Common myeloid progenitor, CD34-positive (primary cell): ENCODE results near the gene NKG7.
"Not testable (repeated sequence)": the region's sequence is repeated elsewhere in the genome, so short reads cannot be mapped to it uniquely, and the experiment has no call there.

Experiments
- CTCF ChIA-PET: fragments of 350-600 bp; sonication (Branson Sonifier 250); formaldehyde crosslinking; loops from one replicate; lab custom pipeline; 2021; ENCODE audit warnings: antibody characterized with exemption; lab: Charles Lee
- POLR2A ChIA-PET: fragments of 350-600 bp; sonication (Branson Sonifier 250); formaldehyde crosslinking; loops from one replicate; lab custom pipeline; 2021; ENCODE audit warnings: antibody characterized with exemption; lab: Charles Lee
- DNase-seq, 3 donors: peaks; one replicate each; pipeline versions ENCODE4 v3.0.0 to v3.0.0-alpha.2; 2013
- H3K27ac ChIP-seq, 2 experiments: 1 replicate in 1 of 2; 2 replicates in 1 of 2; pipeline ENCODE4 v1.7.0; 2013; ENCODE audit warnings: inconsistent platforms in 2 of 2, low read length in 2 of 2, mild to moderate bottlenecking in 2 of 2, low read depth in 1 of 2, moderate library complexity in 1 of 2; ENCODE audit not compliant: severe bottlenecking in 2 of 2, insufficient read depth in 1 of 2, poor library complexity in 1 of 2
- H3K27me3 ChIP-seq, 5 experiments: replicated peaks in 2 of 5; 1 replicate in 3 of 5; 2 replicates in 2 of 5; pipeline versions ENCODE4 v1.6.1 to v1.7.0; 2013; ENCODE audit warnings: low read length in 4 of 5, mild to moderate bottlenecking in 2 of 5, moderate library complexity in 2 of 5, inconsistent platforms in 1 of 5; ENCODE audit not compliant: insufficient read depth in 5 of 5, control insufficient read depth in 4 of 5
- H3K36me3 ChIP-seq, 4 experiments: 1 replicate in 2 of 4; 2 replicates in 2 of 4; pipeline versions ENCODE4 v1.6.1 to v1.7.0; 2013; ENCODE audit warnings: low read length in 3 of 4, control low read depth in 1 of 4, mild to moderate bottlenecking in 1 of 4; ENCODE audit not compliant: control insufficient read depth in 4 of 4, insufficient read depth in 4 of 4
- H3K4me1 ChIP-seq, 4 experiments: 1 replicate in 3 of 4; 2 replicates in 1 of 4; pipeline versions ENCODE4 v1.6.1 to v1.7.1; 2013; ENCODE audit warnings: low read length in 3 of 4, mild to moderate bottlenecking in 3 of 4, control low read depth in 1 of 4, inconsistent platforms in 1 of 4, moderate library complexity in 1 of 4; ENCODE audit not compliant: control insufficient read depth in 4 of 4, insufficient read depth in 4 of 4; ENCODE audit errors: control extremely low read depth in 1 of 4
- H3K4me3 ChIP-seq, 7 experiments: 1 replicate in 4 of 7; 2 replicates in 3 of 7; pipeline versions ENCODE4 v1.5.1 to v1.7.0; 2013; ENCODE audit warnings: mild to moderate bottlenecking in 7 of 7, low read length in 6 of 7, moderate library complexity in 6 of 7, inconsistent platforms in 2 of 7, low read depth in 2 of 7, control low read depth in 1 of 7; ENCODE audit not compliant: insufficient read depth in 4 of 7, control insufficient read depth in 1 of 7; ENCODE audit errors: extremely low read depth in 1 of 7
- H3K9me3 ChIP-seq, 5 experiments: 1 replicate in 4 of 5; 2 replicates in 1 of 5; pipeline versions ENCODE4 v1.6.1 to v1.7.1; 2013; ENCODE audit warnings: low read length in 4 of 5, mild to moderate bottlenecking in 2 of 5, inconsistent platforms in 1 of 5, low read depth in 1 of 5, moderate library complexity in 1 of 5; ENCODE audit not compliant: control insufficient read depth in 4 of 5, insufficient read depth in 2 of 5; ENCODE audit errors: control extremely low read depth in 1 of 5
- WGBS: methylation state at CpG from one replicate; pipeline ENCODE4 v1.1.5; 2013; ENCODE audit not compliant: insufficient coverage; 5-methylcytosine and 5-hydroxymethylcytosine counted together

NKG7 gene

GRCh38 chr19:51399936-51400335 is 27.5 kb upstream of the NKG7 start:
- POLR2A ChIA-PET: not testable (repeated sequence)
- 84% methylated on average over 7 of the region's 7 CpGs for WGBS
- CTCF ChIA-PET: interaction anchor here (0.6 to 10.2 kb wide), 6 partner anchors 19 to 240 kb away, joined by 3 to 101 read pairs (median 4); partner anchors contain the start of gene SIGLEC10

DNA sequence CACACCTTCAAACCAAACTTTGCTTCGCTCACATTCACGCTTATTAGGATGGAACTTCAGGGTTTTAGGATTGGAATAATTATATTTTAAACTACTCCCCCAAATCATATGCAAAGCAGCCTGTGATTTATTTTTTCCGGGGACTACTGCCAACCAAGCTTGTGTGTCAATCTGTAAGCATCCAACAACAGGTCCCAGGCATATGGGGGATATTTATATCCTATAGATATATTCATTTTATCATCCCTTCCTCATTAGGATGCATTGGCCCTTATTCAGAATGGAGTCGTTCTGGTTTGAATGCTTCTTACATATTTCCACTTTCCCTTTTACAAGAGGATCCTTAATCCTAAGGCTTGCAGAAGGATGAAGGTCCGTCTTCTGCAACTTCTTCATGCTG is 26.8 kb upstream of the NKG7 start:
- no CpG with 5 or more reads among the region's 5 CpGs for WGBS
- peaks cover 2 to 8% (median 3%) of the 10 kb centered on the region in 5 experiments for H3K9me3 ChIP-seq
- no peaks in the 10 kb centered on the region for H3K27me3 ChIP-seq
- H3K27ac ChIP-seq: no peak overlapping the region
- H3K36me3 ChIP-seq: no peaks in the 10 kb centered on the region
- DNase-seq: no peak
- H3K4me1 ChIP-seq: peaks cover 0 to 13% (median 9%) of the 10 kb centered on the region in 4 experiments
- CTCF ChIA-PET: interaction anchor here (1.2 to 10.2 kb wide), 10 partner anchors 8 to 75 kb away, joined by 3 to 101 read pairs (median 6); partner anchors contain the start of genes NKG7 and SIGLEC10
- no peak overlapping the region for H3K4me3 ChIP-seq
- POLR2A ChIA-PET: no interaction called here

More at GRCh38 chr19:51399936-51400335, 27.5 kb upstream of the NKG7 start:
- not testable (repeated sequence) for H3K27me3 ChIP-seq, DNase-seq, H3K4me3 ChIP-seq, H3K27ac ChIP-seq, H3K36me3 ChIP-seq, H3K4me1 ChIP-seq
- peaks cover 2 to 10% (median 3%) of the 10 kb centered on the region in 5 experiments for H3K9me3 ChIP-seq

GRCh38 chr19:51398096-51398704 is 25.7 kb upstream of the NKG7 start:
- peak in 2 of 3 donors; percentile 57 to 60 for DNase-seq
- POLR2A ChIA-PET: no interaction called here
- peaks cover 0 to 19% (median 15%) of the 10 kb centered on the region in 4 experiments for H3K4me1 ChIP-seq
- no peak overlapping the region for H3K4me3 ChIP-seq
- no peak overlapping the region for H3K27ac ChIP-seq
- peaks cover 2 to 8% (median 3%) of the 10 kb centered on the region in 5 experiments for H3K9me3 ChIP-seq
- CTCF ChIA-PET: interaction anchor here (0.8 to 10.2 kb wide), 18 partner anchors 9 to 205 kb away, joined by 3 to 101 read pairs (median 4); partner anchors contain the start of genes NKG7, SIGLEC10 and VSIG10L
- no peaks in the 10 kb centered on the region for H3K27me3 ChIP-seq
- whole genome bisulfite sequencing: 0% methylated on average over 2 of the region's 7 CpGs
- H3K36me3 ChIP-seq: no peaks in the 10 kb centered on the region

DNA sequence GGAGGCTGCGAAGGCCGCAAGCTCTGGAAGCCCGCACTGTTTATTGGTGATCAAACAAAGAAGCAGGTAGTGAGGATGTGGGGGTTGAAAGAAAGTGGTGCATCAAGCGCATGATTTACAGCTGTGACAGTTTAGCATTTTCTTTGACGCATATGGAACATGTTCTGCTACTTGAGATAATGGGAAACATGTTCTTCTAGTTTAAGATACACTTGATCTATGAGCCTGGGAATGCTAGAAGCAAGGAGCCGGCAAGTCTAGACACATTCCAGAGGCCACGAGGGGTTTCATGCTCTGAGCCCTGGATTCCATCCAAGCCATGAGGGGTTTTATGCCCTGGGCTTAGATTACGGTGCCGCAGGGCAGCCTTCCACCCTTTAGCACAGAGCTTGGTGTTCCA is 25.0 kb upstream of the NKG7 start:
- H3K27ac ChIP-seq, H3K27me3 ChIP-seq, H3K36me3 ChIP-seq, H3K9me3 ChIP-seq, POLR2A ChIA-PET, H3K4me3 ChIP-seq, DNase-seq: not testable (repeated sequence)
- CTCF ChIA-PET: interaction anchor here (0.8 to 10.2 kb wide), 14 partner anchors 9 to 206 kb away, joined by 3 to 101 read pairs (median 5); partner anchors contain the start of genes NKG7, SIGLEC10 and VSIG10L
- H3K4me1 ChIP-seq: peaks cover 0 to 19% (median 15%) of the 10 kb centered on the region in 4 experiments
- WGBS: 97% methylated on average over 9 of the region's 9 CpGs

DNA sequence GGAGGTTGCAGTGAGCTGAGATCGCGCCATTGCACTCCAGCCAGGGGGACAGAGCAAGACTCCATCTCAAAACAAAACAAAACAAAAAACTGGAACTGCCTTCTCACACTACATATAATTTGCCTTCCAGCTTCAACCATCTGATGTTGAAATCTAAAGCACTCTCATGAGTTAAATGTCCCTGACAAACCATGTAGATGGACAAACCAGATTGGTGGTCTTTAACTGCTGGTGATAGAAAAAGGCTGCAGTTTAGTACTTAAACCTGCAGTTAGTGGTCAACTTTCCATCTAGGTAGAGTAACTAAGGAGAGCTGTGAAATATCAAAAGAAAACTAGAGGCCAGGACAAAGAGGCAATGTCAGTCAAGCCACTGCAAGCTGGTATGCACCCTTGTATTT is 23.7 kb upstream of the NKG7 start:
- ChIA-PET POLR2A (no interaction called here), CTCF (interaction anchor here (0.7 to 10.2 kb wide), 5 partner anchors 11 to 126 kb away, joined by 3 to 101 read pairs (median 22); partner anchors contain the start of gene SIGLEC10)
- H3K4me3 ChIP-seq: no peak overlapping the region
- DNase-seq: no peak
- H3K9me3 ChIP-seq: no peaks in the 10 kb centered on the region
- no peak overlapping the region for H3K27ac ChIP-seq
- WGBS: 94% methylated on average over 2 of the region's 2 CpGs
- H3K36me3 ChIP-seq: no peaks in the 10 kb centered on the region
- H3K27me3 ChIP-seq: no peaks in the 10 kb centered on the region
- H3K4me1 ChIP-seq: peaks cover 0 to 20% (median 17%) of the 10 kb centered on the region in 4 experiments

DNA sequence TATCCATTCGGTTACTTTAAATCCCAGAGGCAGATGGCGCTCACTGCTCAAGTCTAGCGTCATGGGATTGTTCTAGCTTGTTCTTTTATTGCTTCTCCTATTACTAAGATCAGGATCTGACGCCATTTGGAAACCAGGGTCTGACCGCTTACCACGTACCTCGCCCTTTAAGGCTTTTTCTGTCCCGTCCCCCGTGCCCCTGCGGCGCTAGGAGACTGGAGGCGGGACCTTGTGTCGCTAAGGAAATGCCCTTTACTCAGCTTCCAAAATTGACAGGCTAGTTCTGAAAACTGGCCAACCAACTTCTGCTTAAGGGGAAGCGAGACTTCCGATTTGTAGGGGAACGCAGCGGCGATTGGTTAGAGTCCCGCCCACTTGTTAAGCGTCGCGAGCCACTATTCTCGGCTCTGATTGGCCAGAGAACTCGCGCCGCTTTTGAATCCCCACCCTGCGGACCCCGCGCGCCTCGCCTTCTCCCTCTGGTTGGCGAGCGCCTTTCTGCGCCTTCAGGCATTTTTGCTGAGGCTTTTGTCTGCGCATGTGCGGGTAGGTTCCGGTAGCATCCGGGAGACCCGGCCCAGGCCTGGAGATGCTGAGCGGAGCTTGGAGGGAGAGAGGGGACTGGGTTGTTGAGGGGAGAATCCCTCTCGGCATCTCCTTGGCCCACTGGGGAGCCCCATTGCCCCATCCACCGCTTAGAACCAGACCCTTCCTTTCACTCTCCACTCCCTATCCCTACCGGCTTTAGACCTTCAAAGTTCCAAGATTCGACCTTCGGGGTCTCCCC is 21.8 kb upstream of the NKG7 start:
- H3K36me3 ChIP-seq: no peaks in the 10 kb centered on the region
- H3K27ac ChIP-seq: peak overlapping the region; percentile 51 to 85
- peak overlapping the region; percentile 25 to 81 (median 66) for H3K4me3 ChIP-seq
- H3K4me1 ChIP-seq: peaks cover 0 to 28% (median 24%) of the 10 kb centered on the region in 4 experiments
- peak; percentile 98 to 99 (median 99) for DNase-seq
- H3K27me3 ChIP-seq: no peaks in the 10 kb centered on the region
- ChIA-PET POLR2A (interaction anchor here (0.6 kb wide), 1 partner anchor 30 kb away, joined by 4 read pairs; no protein-coding TSS in a partner anchor), CTCF (interaction anchor here (0.7 to 10.2 kb wide), 7 partner anchors 14 to 269 kb away, joined by 3 to 101 read pairs (median 3); partner anchors contain the start of gene SIGLEC10)
- WGBS: 4% methylated on average over 36 of the region's 45 CpGs
- no peaks in the 10 kb centered on the region for H3K9me3 ChIP-seq
